DND-41 (cell line): ENCODE results near the gene INF2.

Experiments
- CTCF ChIP-seq: IDR thresholded peaks from 2 replicates; pipeline ENCODE4 v1.5.1; 2012; ENCODE audit warnings: borderline replicate concordance, low read length, moderate library complexity, mild to moderate bottlenecking; ENCODE audit not compliant: poor library complexity, severe bottlenecking; ENCODE audit errors: extremely low read depth
- EZH2 ChIP-seq: IDR thresholded peaks from 3 replicates; pipeline ENCODE4 v1.6.1; 2012; ENCODE audit warnings: borderline replicate concordance, low read depth, mild to moderate bottlenecking, moderate library complexity, low read length, inconsistent platforms; ENCODE audit not compliant: severe bottlenecking

- TF ChIP-seq CTCF: no peak
- TF ChIP-seq EZH2: no peak
These were observed 5.6 kb upstream of the INF2 start for GRCh38 chr14:104683653-104684448.
